Gastrocnemius medialis (tissue), 4 donors: Measurements from ENCODE around the gene TTC9. TPM values are rescaled to one million over a fixed set of nuclear protein-coding genes. Genes with fewer than 3 reads are reported as not detected.

Source experiments
- total RNA-seq, 4 donors: library from RNA; depleted of rRNA; stranded (reverse); fragments of >200 nt; gene quantifications; one replicate each; pipeline versions ENCODE4 v1.1.0 to v1.2.3, GENCODE V29; 2016

The TTC9 gene
- total RNA-seq, 4 donors from 2014 or later, result 4.4 to 10.8 (median 9.1) TPM

Other genes starting within 250 kb of the TTC9 start
- gene SYNJ2BP, start 224.8 kb upstream of the TTC9 start, total RNA-seq, result 10 to 100 TPM; 21.2 to 34.1 (median 27.1) TPM
- under 1 TPM in 1 of 4 donors, not detected in 3; 0.24 TPM for gene ADAM21, start 189.7 kb upstream of the TTC9 start, total RNA-seq
- 1 to 10 TPM in 1 of 4 donors, under 1 TPM in 1, not detected in 2; 0.09 to 4.5 TPM for gene ADAM20, start 106.9 kb upstream of the TTC9 start, total RNA-seq
- 10 to 100 TPM; 13.9 to 25.0 (median 20.2) TPM for gene MED6, start 41.3 kb upstream of the TTC9 start, total RNA-seq
- gene MAP3K9, start 167.6 kb downstream of the TTC9 start, total RNA-seq, result 1 to 10 TPM; 2.4 to 5.0 (median 2.5) TPM